A172 (cell line): ENCODE measurements around the gene NEDD8. TPM values are rescaled to one million over a fixed set of nuclear protein-coding genes. Genes with fewer than 3 reads are reported as not detected.
A peak's percentile ranks its signal among the peaks of the same experiment; 100 is the strongest.
"Not testable (repeated sequence)": the region's sequence is repeated elsewhere in the genome, so short reads cannot be mapped to it uniquely, and the experiment has no call there.

Experiments used
- DNase-seq: peaks from one replicate; pipeline ENCODE4 v3.0.0-alpha.2; 2015; ENCODE audit warnings: low spot score
- total RNA-seq: library from RNA; depleted of rRNA; stranded (reverse); fragments of >200 nt; shearing (Covaris generic); gene quantifications from 2 replicates; pipeline ENCODE4 v1.2.3, GENCODE V29; 2014

The NEDD8 gene
- total RNA-seq, 1 experiment from 2014 or later, result 286 TPM

GRCh38 chr14:24247422-24247821 is 15.3 kb upstream of the NEDD8 start:
- DNase-seq, result no peak

GRCh38 chr14:24246765-24247212 is 14.6 kb upstream of the NEDD8 start:
- no peak for DNase-seq

GRCh38 chr14:24245350-24245749 is 13.2 kb upstream of the NEDD8 start:
- DNase-seq, result not testable (repeated sequence)

GRCh38 chr14:24243336-24243836 is 11.2 kb upstream of the NEDD8 start:
- DNase-seq, result peak; percentile 20

DNA sequence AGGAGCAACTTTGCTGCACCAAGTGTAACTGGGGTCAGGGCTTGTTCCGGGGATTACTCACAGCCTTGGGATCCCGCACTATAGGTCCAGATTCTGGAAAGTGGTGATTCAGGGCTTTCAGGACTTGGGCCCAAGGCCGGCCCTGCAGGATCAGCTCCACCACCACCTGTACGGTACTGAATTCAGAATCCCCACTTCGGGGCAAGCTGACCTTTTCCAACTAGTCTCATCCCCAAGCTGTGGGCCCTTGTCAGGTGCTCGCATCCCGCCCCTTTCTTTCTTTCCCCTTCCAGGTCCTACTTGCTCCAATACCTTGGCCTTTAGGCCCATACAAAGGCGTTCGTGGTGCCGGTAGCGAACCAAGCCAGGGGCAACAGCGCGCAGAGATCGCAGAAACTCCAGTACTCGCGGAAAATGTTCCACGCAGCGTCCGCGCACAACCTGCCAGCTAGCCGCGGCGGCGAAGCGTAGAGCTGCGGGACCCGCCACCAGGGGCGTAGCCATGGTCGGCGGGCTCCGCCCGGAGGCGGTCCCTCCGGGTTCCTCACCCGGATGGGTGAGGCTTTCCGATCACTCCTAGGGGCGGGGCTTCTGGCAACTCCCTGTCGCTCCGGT is 9.8 kb upstream of the NEDD8 start:
- DNase-seq, result peak; percentile 26

GRCh38 chr14:24240110-24240918 is 8.1 kb upstream of the NEDD8 start:
- no peak for DNase-seq

GRCh38 chr14:24238527-24239037 is 6.4 kb upstream of the NEDD8 start:
- DNase-seq, result no peak

DNA sequence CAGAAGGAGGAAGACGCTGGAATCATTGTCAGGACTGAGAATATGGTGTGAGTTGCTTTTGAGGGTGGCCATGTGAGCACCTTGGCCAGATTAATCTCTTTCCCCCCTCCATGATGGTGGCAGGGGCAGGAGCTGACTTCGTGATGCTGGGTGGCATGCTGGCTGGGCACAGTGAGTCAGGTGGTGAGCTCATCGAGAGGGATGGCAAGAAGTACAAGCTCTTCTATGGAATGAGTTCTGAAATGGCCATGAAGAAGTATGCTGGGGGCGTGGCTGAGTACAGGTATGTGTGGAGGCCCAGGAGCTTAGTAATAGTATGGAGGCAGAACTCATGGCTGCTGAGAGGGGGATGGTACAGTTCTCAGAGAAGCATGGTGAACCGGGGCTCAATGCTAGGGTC is 6.0 kb upstream of the NEDD8 start:
- DNase-seq, result no peak

- no peak for DNase-seq
Observed at GRCh38 chr14:24237463-24237955, 5.3 kb upstream of the NEDD8 start.

DNA sequence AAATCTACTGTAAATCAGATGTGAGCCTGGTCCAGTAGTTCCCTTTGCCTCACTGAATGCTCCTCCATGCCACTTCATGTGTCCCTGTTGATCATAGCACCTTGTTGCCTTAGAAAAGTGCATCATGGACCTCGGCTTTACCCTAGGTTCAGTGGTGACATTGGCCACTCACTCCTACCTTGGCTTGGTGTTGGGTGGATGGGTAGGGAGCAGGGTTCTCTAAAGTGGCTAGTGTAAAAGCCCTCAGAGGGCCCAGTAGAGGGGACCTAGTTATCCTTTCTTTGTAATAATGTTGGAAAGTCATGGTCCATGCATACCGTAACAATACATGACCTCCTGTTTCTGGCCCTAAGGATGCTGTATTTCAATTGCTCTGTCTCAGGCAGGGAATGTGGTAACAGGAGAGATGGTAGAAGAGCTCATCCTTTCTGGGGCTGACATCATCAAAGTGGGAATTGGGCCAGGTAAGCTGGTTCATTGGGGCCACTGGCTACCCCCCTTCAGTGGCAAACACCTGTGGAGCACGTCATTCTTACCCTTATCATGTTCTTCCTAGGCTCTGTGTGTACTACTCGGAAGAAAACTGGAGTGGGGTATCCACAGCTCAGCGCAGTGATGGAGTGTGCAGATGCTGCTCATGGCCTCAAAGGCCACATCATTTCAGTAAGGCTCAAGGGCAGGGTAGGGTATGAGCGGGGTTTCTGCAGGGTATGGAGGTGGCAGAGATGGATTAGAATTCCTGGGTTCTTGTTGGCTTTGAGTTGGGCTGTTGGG is 4.7 kb upstream of the NEDD8 start:
- no peak for DNase-seq

DNA sequence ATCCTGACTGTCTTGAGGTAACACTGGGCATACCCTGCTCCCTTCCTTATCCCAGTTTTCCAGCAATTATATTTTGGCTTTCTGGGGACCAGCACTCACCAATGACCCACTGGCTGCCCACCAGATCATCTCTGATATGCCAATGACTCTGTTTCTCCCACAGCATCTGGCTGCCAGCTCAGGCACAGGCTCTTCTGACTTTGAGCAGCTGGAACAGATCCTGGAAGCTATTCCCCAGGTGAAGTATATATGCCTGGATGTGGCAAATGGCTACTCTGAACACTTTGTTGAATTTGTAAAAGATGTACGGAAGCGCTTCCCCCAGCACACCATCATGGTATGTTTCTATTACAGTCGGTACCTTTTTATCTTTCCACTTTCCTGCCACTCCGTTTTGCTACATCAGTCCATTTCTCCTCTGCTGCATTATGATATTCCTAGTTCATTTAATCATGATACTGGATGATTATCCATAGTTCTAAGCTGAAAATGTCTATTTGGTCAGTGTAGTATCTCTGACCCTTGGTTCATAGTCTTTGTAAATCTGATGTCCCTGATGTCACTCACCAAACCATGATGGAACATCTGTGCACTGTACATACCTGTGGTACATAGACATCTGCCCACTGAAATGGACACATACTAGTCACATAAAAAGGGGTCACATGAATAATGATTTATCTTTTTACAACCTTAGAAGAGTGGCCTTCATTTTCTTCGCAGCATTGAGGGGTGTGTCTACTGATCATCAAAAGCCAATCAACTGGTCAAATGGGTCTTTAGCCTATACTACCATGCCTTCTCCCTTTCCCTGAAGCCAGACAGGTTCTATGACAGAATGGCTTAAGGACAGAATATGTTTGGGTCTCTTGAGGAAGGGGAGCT is 3.9 kb upstream of the NEDD8 start:
- DNase-seq, result no peak

- no peak for DNase-seq
Observed at GRCh38 chr14:24234095-24235005, 2.2 kb upstream of the NEDD8 start.

DNA sequence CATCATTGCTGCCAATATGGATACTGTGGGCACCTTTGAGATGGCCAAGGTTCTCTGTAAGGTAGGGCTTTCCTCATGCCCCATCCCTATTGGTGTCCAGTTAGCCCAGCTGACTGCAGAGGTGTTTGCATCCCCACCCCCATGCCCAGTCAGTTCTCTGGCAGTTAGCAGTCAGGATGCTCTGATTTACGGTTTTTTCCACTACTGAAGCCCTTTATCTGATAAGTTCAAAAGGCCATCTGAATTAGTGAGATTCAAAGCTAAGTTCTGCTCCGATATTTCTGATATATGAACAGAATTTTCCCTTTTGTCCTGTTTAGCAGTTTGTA is 1.3 kb upstream of the NEDD8 start:
- no peak for DNase-seq

GRCh38 chr14:24232645-24233537 is 724 bp upstream of the NEDD8 start, which contains the start of gene GMPR2:
Gene GMPR2, plus strand, starts transcription at chr14:24232929. Its CDS starts 325 bp downstream, at chr14:24233254.
- no peak for DNase-seq

GRCh38 chr14:24231263-24232120 is 675 bp downstream of the NEDD8 start:
- DNase-seq, result no peak

DNA sequence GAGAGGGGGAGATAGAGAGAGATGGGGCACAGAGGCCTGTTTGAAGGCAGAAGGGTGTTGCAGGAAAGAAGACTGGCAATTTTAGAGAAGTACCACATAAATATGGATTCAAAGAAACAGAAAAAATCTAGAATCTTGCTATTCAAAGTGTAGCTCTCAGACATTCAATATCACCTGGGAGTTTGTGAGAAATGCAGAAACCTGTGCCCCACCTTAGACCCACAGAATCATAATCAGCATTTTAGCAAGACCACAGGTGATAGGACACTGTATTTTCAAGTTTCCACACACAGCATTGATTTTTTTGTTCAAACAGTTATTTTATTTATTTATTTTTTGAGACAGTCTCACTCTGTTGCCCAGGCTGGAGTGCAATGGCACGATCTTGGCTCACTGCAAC is 3.3 kb downstream of the NEDD8 start:
- DNase-seq, result no peak

GRCh38 chr14:24226473-24226872 is 5.7 kb downstream of the NEDD8 start:
- no peak for DNase-seq

DNA sequence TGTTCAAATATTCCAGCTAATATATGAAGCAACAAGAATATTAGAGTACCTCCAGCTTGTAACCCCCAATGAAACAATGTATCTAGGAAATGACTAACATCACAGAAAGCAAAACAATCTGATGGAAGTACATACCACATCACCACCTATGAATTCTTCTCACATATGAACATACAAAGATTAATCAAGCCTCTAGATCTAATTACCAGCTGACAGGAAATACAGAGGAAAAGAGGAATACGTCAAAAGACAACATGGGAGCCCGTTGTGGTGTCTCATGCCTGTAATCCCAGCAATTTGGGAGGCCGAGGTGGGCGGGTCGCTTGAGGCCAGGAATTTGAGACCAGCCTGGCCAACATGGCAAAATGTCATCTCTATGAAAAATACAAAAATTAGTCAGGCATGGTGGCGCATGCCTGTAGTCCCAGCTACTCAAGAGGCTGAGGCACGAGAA is 7.5 kb downstream of the NEDD8 start:
- peak; percentile 66 for DNase-seq
